ENCODE measurements around the gene PDE4D.

Gene PDE4D

DNA sequence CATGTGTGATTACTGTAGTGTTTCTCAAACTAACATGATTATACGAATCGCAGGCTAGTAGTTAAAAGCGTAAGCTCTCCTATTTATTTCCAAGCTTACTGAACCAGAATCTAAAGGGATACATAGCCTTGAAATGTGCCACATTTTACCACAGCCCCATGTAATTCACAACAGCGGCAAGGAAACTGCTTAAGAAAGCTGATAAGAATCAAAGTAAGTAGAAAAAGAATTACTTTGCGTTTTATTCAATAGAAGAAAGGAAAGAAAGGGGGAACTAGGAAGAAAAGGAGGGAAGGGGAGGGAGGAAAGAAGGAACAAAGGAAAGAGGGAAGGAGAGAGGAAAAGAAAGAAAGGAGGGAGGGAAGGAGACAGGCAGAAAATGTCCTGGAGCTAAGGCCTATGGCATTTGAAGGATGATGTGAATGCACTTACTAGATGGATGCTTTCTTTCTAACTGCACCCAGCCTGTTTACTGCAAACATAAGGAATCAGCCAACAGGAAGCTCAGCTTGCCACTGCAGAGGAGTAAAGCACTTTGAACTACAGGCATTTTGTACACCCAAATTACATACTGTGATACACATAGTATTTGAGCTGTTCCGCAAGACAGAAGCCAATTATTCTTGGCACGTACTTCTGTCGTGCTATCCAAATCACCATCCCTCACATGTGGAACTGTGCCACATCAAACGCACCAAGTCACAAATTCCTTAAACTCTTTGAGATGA, 789.0 kb downstream of the PDE4D start:
- no peak for DNase-seq (ENCODE audit: low spot score)

DNA sequence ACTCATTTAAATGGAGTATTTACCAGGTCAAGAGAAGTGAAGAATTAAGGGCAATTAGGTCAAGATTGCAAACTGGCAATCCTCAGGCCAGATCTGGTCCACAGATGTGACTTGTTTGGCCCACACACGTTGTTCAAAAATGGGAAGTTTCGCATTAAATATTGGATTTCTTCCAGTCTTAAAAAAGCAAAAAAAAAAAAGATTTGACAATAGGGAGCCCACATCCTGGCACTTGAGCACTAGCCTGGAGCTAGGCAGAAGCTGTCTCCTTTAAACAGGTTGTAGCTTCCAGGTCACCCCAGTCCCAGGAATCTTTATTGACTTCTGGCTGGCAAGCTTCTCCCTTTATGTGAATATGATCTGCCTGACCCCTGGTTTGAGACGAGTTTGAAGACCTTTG, 790.2 kb downstream of the PDE4D start:
- DNase-seq (ENCODE audit: low spot score), result no peak

- DNase-seq (ENCODE audit: low spot score), result no peak
These were observed 791.1 kb downstream of the PDE4D start for GRCh38 chr5:59102437-59102836.

DNA sequence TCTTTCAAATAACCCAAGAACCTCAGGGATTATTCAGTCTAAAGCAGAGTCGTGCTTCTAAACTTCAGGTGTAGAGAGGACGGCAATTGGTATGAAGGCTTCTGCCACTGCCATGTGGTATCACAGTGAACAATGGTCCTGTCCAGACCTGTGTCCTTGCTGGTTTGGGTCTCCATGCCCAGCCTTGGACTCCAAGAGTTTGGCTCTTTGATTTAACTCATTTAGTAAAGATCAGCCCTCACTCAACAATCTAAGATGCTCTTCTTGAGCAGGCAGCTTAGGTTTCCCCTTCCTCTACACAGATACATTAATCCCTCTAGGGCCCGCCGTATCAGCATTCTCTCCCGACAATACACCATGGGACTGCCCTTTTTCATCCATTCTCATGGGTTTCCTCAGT, 792.7 kb downstream of the PDE4D start:
- DNase-seq (ENCODE audit: low spot score), result no peak

- DNase-seq (ENCODE audit: low spot score), result no peak
These were observed 793.6 kb downstream of the PDE4D start for GRCh38 chr5:59099995-59100345.

DNA sequence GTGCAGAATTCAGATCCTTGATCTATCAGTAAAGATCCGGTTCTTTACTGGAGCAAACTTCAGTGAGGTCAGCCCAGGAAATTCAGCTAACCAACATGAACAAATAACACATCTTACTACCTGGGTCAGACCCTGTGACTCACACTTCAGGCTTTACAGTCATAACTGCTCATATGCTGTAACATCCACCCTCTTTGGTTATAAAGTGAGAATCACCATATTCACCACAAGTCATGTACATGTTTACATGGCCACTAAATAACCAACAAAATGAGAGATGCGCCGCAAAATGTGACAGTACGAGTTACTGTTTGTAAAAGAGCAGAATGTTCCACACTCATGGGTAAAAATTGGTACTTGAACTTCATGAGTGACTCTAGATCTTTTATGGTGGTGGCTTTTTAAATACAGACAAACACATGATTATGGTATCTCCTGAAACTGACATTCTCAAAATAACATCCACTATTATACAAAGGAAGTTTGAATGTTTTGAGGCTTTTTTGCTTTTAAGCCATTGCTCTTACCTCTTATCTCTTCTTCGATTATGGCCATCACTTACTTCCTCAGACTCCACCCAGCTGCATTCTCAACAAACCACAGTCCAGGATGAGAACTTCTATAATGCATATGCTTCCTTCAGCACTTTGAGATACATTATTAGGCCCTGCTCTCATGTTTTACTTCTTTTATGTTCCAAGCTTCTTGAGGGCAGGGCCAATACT, 794.1 kb downstream of the PDE4D start:
- no peak for DNase-seq (ENCODE audit: low spot score)

- DNase-seq (ENCODE audit: low spot score), result no peak
These were observed 794.8 kb downstream of the PDE4D start for GRCh38 chr5:59098743-59099142.

DNA sequence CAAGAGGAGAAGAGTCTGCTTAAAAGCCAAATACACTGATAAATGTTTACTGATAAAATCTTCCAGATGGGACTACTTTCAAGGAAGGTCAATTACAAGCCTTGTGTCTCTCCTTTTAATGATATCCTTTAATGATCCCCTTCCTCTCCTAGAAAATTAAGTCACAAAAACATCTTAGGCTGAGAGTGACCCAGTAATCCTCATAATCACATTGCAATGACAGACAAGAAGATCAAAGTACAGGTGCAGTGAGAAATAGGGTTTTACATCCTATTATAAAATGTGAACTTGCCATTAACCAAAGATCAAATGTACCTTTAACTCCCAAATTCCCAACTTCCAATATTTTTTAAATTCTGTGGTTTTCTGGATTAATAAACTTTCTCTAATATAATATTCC, 795.8 kb downstream of the PDE4D start:
- no peak for DNase-seq (ENCODE audit: low spot score)

- DNase-seq (ENCODE audit: low spot score), result no peak
These were observed 796.4 kb downstream of the PDE4D start for GRCh38 chr5:59097116-59097515.

- DNase-seq (ENCODE audit: low spot score), result no peak
These were observed 798.0 kb downstream of the PDE4D start for GRCh38 chr5:59095480-59095879.

DNA sequence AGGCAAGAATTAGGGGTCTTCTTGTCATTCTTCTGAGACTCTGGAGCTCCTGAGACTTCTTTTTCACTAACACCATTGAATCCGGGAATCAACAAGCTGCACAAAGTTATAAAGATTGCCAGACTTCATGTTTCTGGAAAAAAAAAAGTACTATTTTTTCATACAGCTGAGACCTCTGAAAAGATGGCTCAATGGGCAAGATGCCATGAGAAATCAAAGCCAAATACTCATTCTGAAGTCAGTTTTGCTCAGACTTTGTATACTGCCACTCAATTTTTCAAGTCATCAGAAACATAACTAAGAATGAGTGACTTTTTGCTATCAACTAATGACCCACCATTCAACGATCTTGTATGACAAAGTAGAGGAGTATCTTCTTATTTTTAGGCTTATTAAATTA, 798.7 kb downstream of the PDE4D start:
- no peak for DNase-seq (ENCODE audit: low spot score)

DNA sequence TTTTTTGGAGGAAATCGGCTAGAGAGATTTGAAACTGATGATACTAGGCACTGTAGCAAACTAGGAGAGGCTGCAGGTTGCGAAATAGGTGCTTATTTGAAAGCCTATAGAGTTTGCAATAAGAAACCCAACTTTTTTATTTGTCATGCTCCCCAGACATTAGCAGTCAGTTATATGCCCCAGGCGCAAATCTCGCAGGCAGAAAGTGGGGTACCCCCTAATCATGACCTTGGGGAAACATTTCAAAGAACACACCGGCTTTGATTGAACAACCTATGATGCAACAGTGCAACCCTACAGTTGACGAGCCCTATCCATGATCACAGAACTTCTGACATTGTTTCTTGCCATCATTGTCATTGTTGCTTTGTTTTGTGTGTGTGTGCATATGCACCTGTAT, 800.2 kb downstream of the PDE4D start:
- no peak for DNase-seq (ENCODE audit: low spot score)

- DNase-seq (ENCODE audit: low spot score), result no peak
These were observed 800.8 kb downstream of the PDE4D start for GRCh38 chr5:59092758-59093157.

GRCh38 chr5:59091965-59092364, 801.6 kb downstream of the PDE4D start:
- DNase-seq (ENCODE audit: low spot score), result no peak

DNA sequence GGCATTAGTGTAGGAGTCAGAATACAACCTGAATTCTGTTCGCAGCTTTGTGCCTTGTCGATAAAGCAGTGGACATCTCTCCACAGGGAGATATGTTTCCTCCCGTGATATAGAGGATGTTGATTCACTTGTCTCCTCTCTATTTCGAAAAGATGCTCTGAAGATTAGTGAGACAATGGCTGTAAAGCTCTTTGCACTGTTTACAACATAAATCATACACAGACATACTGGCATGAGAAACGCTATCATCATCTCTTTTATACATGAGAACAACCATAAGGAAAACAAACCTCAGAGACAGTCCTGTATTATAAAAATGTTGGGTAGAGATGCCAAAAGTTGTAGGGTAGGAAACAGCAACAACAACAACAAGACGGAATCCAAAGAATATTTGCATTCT, 803.2 kb downstream of the PDE4D start:
- DNase-seq (ENCODE audit: low spot score), result no peak

DNA sequence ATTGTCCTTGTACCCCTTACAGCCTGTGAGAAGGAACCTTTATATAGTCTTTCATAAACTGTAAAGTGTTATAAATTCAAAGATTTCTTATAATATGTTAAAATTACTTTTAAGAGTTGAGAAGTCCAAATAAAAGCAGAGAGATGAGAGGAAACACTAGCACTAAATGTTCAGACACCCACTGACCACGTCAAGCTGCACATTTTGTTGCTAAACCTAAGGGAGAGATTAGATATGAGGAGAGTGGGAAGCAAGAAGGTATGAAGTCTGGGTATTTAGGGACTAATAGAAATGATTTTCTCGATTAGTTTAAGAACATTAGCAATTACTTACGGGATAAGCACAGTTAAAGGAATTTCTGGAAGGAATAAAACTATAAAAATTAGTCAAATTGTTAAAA, 803.8 kb downstream of the PDE4D start:
- no peak for DNase-seq (ENCODE audit: low spot score)

DNA sequence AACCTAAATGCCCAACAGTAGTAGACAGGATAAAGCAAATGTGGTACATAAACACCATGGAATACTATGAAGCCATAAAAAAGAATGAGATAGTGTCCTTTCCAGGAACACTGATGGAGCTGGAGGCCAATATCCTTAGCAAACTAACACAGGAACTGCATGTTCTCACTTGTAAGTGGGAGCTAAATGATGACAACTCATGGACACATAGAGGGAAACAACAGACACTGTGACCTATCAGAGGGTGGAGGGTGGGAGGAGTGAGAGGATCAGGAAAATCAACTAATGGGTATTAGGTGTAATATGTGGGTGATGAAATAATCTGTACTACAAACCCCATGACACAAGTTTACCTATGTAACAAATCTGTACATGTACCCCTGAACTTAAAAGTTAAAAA, 805.0 kb downstream of the PDE4D start:
- no peak for DNase-seq (ENCODE audit: low spot score)

DNA sequence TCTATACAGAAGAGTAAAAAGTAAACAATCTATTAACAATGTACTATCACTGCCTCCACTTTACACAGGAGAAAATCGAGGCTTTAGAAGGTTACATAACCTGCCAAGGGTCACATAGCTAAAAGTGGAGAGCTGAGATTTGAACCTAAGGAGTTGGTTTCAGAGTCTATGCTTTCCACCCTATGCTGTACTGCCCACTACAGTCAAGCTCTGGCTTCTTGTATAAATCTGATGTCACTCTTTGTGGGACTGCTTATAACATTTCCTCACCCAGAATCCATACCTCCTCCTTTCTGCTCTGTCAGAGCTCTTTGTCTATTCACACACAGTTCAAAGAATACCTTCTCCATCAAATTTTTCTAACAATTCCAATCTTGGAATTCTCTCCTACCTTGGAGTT, 807.5 kb downstream of the PDE4D start:
- DNase-seq (ENCODE audit: low spot score), result no peak

DNA sequence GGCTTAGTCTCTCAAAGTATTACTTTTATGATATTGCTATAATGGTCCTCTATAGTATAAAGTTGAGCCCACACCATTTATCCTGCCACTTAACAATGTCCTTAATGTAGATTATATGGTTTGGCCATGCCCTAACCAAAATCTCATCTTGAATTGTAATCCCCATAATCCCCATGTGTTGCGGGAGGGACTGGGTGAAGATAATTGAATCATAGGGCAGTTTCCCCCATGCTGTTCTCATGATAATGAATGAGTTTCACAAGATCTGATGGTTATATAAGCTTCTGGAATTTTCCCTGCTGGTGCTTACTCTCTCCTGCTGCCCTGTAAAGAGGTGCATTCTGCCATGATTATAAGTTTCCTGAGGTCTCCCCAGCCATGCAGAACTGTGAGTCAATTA, 811.8 kb downstream of the PDE4D start:
- no peak for DNase-seq (ENCODE audit: low spot score)

DNA sequence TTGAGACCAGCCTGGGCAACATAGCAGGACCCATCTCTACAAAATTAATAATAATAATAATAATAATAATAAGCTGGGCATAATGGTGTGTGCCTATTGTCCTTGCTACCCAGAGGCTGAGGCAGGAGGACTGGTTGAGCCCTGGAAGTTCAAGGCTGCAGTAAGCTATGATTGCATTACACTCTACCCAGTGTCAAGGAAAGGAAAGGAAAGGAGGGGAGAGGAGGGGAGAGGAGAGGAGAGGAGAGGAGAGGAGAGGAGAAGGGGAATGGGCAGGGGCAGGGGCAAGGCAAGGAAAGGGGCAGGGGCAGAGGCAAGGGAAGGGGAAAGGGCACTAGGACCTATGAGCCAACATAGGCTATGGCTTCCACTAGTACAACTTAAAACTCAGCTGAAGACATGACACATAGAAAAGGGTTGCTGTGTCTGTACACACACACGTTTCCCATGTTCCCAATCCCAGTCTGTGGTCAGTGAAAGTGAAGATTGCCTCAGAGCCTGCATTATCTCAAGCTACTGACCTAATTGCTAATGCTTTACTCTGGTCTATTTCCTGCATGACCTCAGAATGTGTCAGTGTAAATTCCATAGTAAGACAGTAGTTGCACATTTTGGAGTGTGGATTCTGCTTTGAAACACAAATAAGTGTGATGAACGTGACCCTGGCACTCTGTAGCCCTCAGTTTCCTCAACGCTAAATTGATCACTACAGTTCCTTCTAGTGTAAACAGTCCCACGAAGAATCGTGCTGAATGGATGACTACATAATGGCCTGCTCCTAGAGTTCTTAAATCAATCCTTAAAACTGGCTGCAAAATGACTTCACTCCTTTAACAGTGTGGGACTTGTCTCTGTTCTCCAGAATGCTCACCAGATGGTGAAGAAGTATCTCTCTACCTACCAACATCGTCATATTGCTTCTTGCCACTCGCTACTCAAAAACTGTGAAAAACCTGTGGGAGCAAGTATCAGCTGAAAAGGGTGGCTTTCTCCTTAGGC, 813.6 kb downstream of the PDE4D start:
- no peak for DNase-seq (ENCODE audit: low spot score)

DNA sequence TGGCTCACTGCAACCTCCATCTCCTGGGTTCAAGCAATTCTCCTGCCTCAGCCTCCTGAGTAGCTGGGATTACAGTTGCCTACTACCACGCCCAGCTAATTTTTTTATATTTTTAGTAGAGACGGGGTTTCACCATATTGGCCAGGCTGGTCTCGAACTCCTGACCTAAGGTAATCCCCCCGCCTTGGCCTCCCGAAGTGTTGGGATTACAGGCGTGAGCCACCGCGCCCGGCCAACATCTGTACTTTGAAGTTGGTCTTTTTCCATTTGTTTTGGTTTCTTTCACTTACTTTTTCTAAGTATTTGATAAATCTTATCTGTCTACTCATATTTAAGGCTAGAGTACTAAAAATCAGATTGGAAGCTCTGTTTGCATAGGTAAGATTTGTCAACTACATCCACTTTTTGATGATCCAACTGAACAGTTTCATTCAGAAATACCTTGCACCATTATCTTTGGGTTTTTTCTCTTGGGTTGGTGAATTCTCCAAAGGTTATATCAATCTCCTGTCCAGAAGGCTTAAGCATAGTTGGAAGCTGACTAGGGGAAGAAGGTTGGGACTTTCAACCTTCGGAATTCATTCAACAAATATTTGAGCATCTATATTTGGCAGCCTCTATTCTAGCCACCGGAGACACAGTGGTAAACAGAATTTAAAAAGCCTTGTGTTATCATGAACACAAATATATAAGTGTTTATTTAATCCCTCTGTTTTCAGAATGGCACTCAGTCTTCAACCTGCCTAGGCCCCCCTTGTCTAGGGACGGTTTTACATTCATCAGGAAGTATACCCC, 821.6 kb downstream of the PDE4D start:
- DNase-seq (ENCODE audit: low spot score), result no peak

Data from globus pallidus (tissue), 1 donor.